Muscle of leg (tissue), 11 donors: ENCODE measurements around the gene PPP1R8. TPM values are rescaled to one million over a fixed set of nuclear protein-coding genes. Genes with fewer than 3 reads are reported as not detected.
A peak's percentile ranks its signal among the peaks of the same experiment; 100 is the strongest.
"Not testable (repeated sequence)": the region's sequence is repeated elsewhere in the genome, so short reads cannot be mapped to it uniquely, and the experiment has no call there.

Experiments used
- DNase-seq: peaks from one replicate; pipeline ENCODE4 v3.0.0; 2013
- H3K27ac ChIP-seq: one replicate; pipeline ENCODE4 v1.5.1; 2013; ENCODE audit warnings: mild to moderate bottlenecking, low read length, control low read depth
- H3K27me3 ChIP-seq: one replicate; pipeline ENCODE4 v1.6.1; 2013; ENCODE audit warnings: low read length; ENCODE audit not compliant: control insufficient read depth, insufficient read depth
- H3K36me3 ChIP-seq: one replicate; pipeline ENCODE4 v1.6.1; 2013; ENCODE audit warnings: low read length; ENCODE audit not compliant: control insufficient read depth, insufficient read depth
- H3K4me1 ChIP-seq: one replicate; pipeline ENCODE4 v1.6.1; 2013; ENCODE audit warnings: low read length; ENCODE audit not compliant: control insufficient read depth, insufficient read depth
- H3K4me3 ChIP-seq: one replicate; pipeline ENCODE4 v1.5.1; 2013; ENCODE audit warnings: low read length, control low read depth
- H3K9me3 ChIP-seq: replicated peaks from 2 replicates; pipeline ENCODE4 v1.6.1; 2013; ENCODE audit warnings: low read depth, low read length; ENCODE audit not compliant: control insufficient read depth
- WGBS: methylation state at CpG from one replicate; pipeline ENCODE4 v1.1.5; 2013; ENCODE audit warnings: missing lambda C conversion rate; ENCODE audit not compliant: insufficient coverage; 5-methylcytosine and 5-hydroxymethylcytosine counted together
- polyA plus RNA-seq, 8 donors: library from polyadenylated mRNA; unstranded; fragments of 120-200 nt; gene quantifications; one replicate each; pipeline versions ENCODE4 v1.2.1 to v1.2.3, GENCODE V29; 2013; ENCODE audit warnings: inconsistent platforms in 1 of 8, low replicate concordance in 1 of 8; ENCODE audit not compliant: insufficient read length in 8 of 8, insufficient read depth in 1 of 8
- total RNA-seq: library from RNA; stranded (reverse); fragments of 120-200 nt; gene quantifications from one replicate; pipeline ENCODE4 v1.2.4, GENCODE V29; 2013

Gene PPP1R8
- total and polyA plus RNA-seq, 9 donors, result 27.8 to 43.3 (median 32.5) TPM

- H3K36me3 ChIP-seq, result peaks cover 14% of the 10 kb centered on the region
- H3K4me3 ChIP-seq, result no peak overlapping the region
- no peaks in the 10 kb centered on the region for H3K9me3 ChIP-seq
- H3K4me1 ChIP-seq, result no peaks in the 10 kb centered on the region
- no CpG with 5 or more reads among the region's 7 CpGs for WGBS
- no peak overlapping the region for H3K27ac ChIP-seq
- no peaks in the 10 kb centered on the region for H3K27me3 ChIP-seq
- no peak for DNase-seq
Observed at GRCh38 chr1:27806758-27807157, 23.8 kb upstream of the PPP1R8 start.

GRCh38 chr1:27807385-27807784, 23.2 kb upstream of the PPP1R8 start:
- peaks cover 15% of the 10 kb centered on the region for H3K36me3 ChIP-seq
- no peaks in the 10 kb centered on the region for H3K27me3 ChIP-seq
- H3K4me3 ChIP-seq, result no peak overlapping the region
- H3K9me3 ChIP-seq, result no peaks in the 10 kb centered on the region
- no peak for DNase-seq
- WGBS, result no CpG with 5 or more reads among the region's 2 CpGs
- H3K4me1 ChIP-seq, result no peaks in the 10 kb centered on the region
- no peak overlapping the region for H3K27ac ChIP-seq

- not testable (repeated sequence) for DNase-seq, H3K9me3 ChIP-seq, H3K4me3 ChIP-seq, H3K4me1 ChIP-seq, H3K27me3 ChIP-seq, H3K27ac ChIP-seq
- peaks cover 15% of the 10 kb centered on the region for H3K36me3 ChIP-seq
- no CpG with 5 or more reads among the region's 3 CpGs for WGBS
Observed at GRCh38 chr1:27808131-27808530, 22.5 kb upstream of the PPP1R8 start.

- Histone ChIP-seq H3K9me3 (no peaks in the 10 kb centered on the region), H3K36me3 (peaks cover 24% of the 10 kb centered on the region), H3K4me1 (no peaks in the 10 kb centered on the region), H3K27me3 (no peaks in the 10 kb centered on the region), H3K4me3 (no peak overlapping the region), H3K27ac (no peak overlapping the region)
- no peak for DNase-seq
- no CpG with 5 or more reads among the region's 1 CpG for WGBS
Observed at GRCh38 chr1:27809883-27810282, 20.7 kb upstream of the PPP1R8 start.

GRCh38 chr1:27811741-27812500, 18.7 kb upstream of the PPP1R8 start:
- Histone ChIP-seq H3K9me3 (no peaks in the 10 kb centered on the region), H3K27ac (no peak overlapping the region), H3K27me3 (no peaks in the 10 kb centered on the region), H3K36me3 (peaks cover 21% of the 10 kb centered on the region), H3K4me3 (no peak overlapping the region), H3K4me1 (no peaks in the 10 kb centered on the region)
- DNase-seq, result no peak
- 95% methylated on average over 3 of the region's 6 CpGs for WGBS

- Histone ChIP-seq H3K4me3 (no peak overlapping the region), H3K27me3 (no peaks in the 10 kb centered on the region), H3K9me3 (no peaks in the 10 kb centered on the region), H3K27ac (no peak overlapping the region), H3K36me3 (peaks cover 41% of the 10 kb centered on the region), H3K4me1 (no peaks in the 10 kb centered on the region)
- 67% methylated on average over 1 of the region's 2 CpGs for WGBS
- DNase-seq, result peak; percentile 47
Observed at GRCh38 chr1:27816921-27817630, 13.5 kb upstream of the PPP1R8 start.

- no CpG with 5 or more reads among the region's 8 CpGs for WGBS
- no peak overlapping the region for H3K4me3 ChIP-seq
- H3K4me1 ChIP-seq, result no peaks in the 10 kb centered on the region
- H3K36me3 ChIP-seq, result peaks cover 28% of the 10 kb centered on the region
- no peak overlapping the region for H3K27ac ChIP-seq
- no peak for DNase-seq
- H3K27me3 ChIP-seq, result no peaks in the 10 kb centered on the region
- H3K9me3 ChIP-seq, result no peaks in the 10 kb centered on the region
Observed at GRCh38 chr1:27821761-27822315, 8.7 kb upstream of the PPP1R8 start.

- Histone ChIP-seq H3K4me3 (no peak overlapping the region), H3K27me3 (no peaks in the 10 kb centered on the region), H3K27ac (no peak overlapping the region), H3K9me3 (no peaks in the 10 kb centered on the region), H3K36me3 (peaks cover 16% of the 10 kb centered on the region), H3K4me1 (no peaks in the 10 kb centered on the region)
- no CpG with 5 or more reads among the region's 4 CpGs for WGBS
- no peak for DNase-seq
Observed at GRCh38 chr1:27823784-27824183, 6.8 kb upstream of the PPP1R8 start.

GRCh38 chr1:27824411-27824810, 6.2 kb upstream of the PPP1R8 start:
- no peak overlapping the region for H3K4me3 ChIP-seq
- H3K4me1 ChIP-seq, result no peaks in the 10 kb centered on the region
- H3K36me3 ChIP-seq, result peaks cover 12% of the 10 kb centered on the region
- no peak for DNase-seq
- WGBS, result no CpG with 5 or more reads among the region's 4 CpGs
- no peak overlapping the region for H3K27ac ChIP-seq
- H3K9me3 ChIP-seq, result no peaks in the 10 kb centered on the region
- H3K27me3 ChIP-seq, result no peaks in the 10 kb centered on the region

- 82% methylated on average over 1 of the region's 4 CpGs for WGBS
- H3K27me3 ChIP-seq, H3K4me3 ChIP-seq, H3K36me3 ChIP-seq, DNase-seq, H3K27ac ChIP-seq, H3K9me3 ChIP-seq: not testable (repeated sequence)
- H3K4me1 ChIP-seq, result peaks cover 10% of the 10 kb centered on the region
Observed at GRCh38 chr1:27829339-27829960, 1.1 kb upstream of the PPP1R8 start.
